Mesothelial cell of epicardium (in vitro differentiated cells): Measurements from ENCODE around the gene RCAN2. TPM values are rescaled to one million over a fixed set of nuclear protein-coding genes. Genes with fewer than 3 reads are reported as not detected.

Experiments
- DNase-seq, 2 experiments: peaks; one replicate each; pipeline ENCODE4 v3.0.0; 2021; ENCODE audit warnings: low spot score in 2 of 2; ENCODE audit not compliant: unreplicated experiment in 2 of 2
- H3K27ac Mint-ChIP-seq: 2 replicates; pipeline ENCODE4 v1.8.0; 2021; ENCODE audit warnings: mixed read lengths
- H3K27me3 Mint-ChIP-seq: 2 replicates; pipeline ENCODE4 v1.8.0; 2021; ENCODE audit warnings: low read depth, mixed read lengths
- H3K36me3 Mint-ChIP-seq: 2 replicates; pipeline ENCODE4 v1.8.0; 2021; ENCODE audit warnings: mixed read lengths
- H3K4me1 Mint-ChIP-seq: 2 replicates; pipeline ENCODE4 v1.8.0; 2021; ENCODE audit warnings: mixed read lengths
- H3K4me3 Mint-ChIP-seq: 2 replicates; pipeline ENCODE4 v1.8.0; 2021; ENCODE audit warnings: mild to moderate bottlenecking, moderate library complexity, mixed read lengths
- H3K9me3 Mint-ChIP-seq: 2 replicates; pipeline ENCODE4 v1.8.0; 2021; ENCODE audit warnings: mixed read lengths
- CTCF ChIP-seq: fragments of 200-600 bp; sonication (generic); IDR thresholded peaks from one replicate; pipeline ENCODE4 v1.5.0; 2021; ENCODE audit warnings: antibody characterized with exemption; ENCODE audit not compliant: unreplicated experiment
- total RNA-seq: library from RNA; stranded (reverse); gene quantifications from 3 replicates; pipeline ENCODE4 v1.2.1, GENCODE V29; 2021

Gene RCAN2
- total RNA-seq, 1 donor from 2014 or later, result 4.0 TPM

GRCh38 chr6:46290421-46291274 is 200.6 kb downstream of the RCAN2 start:
- Mint-ChIP-seq H3K36me3 (no peaks in the 10 kb centered on the region), H3K27ac (peak overlapping the region; percentile 89), H3K27me3 (no peaks in the 10 kb centered on the region), H3K4me1 (peaks cover 59% of the 10 kb centered on the region), H3K9me3 (peaks cover 4% of the 10 kb centered on the region), H3K4me3 (peak overlapping the region; percentile 6)
- no peak for TF ChIP-seq CTCF
- no peak for DNase-seq

DNA sequence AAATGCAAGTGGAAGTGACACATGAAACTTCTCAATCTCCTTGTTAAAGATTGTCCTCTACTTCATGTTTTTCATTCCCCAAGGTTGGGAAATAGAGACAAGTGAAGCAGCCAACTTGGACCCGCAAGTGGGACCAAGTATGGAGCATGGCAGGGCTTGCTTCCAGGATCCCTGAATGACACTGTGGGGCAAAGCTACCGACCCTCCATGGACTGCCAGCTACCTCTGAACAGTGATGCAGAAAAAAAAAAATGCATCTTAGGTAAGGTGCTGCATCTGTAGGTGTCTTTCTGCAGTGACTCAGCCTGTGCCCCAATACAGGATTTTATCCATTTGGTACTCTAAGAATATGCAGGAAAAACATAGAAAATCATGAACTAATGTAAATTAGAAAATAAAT is 201.4 kb downstream of the RCAN2 start:
- DNase-seq, result no peak
- Mint-ChIP-seq H3K27ac (peak overlapping the region; percentile 30), H3K4me1 (peaks cover 55% of the 10 kb centered on the region), H3K4me3 (no peak overlapping the region), H3K27me3 (no peaks in the 10 kb centered on the region), H3K36me3 (no peaks in the 10 kb centered on the region), H3K9me3 (peaks cover 4% of the 10 kb centered on the region)
- no peak for TF ChIP-seq CTCF

- H3K4me3 Mint-ChIP-seq, result no peak overlapping the region
- H3K4me1 Mint-ChIP-seq, result peaks cover 52% of the 10 kb centered on the region
- no peak for DNase-seq
- no peaks in the 10 kb centered on the region for H3K27me3 Mint-ChIP-seq
- peaks cover 4% of the 10 kb centered on the region for H3K9me3 Mint-ChIP-seq
- no peak for TF ChIP-seq CTCF
- H3K36me3 Mint-ChIP-seq, result no peaks in the 10 kb centered on the region
- H3K27ac Mint-ChIP-seq, result peak overlapping the region; percentile 40
Observed at GRCh38 chr6:46288835-46289234, 202.4 kb downstream of the RCAN2 start.

DNA sequence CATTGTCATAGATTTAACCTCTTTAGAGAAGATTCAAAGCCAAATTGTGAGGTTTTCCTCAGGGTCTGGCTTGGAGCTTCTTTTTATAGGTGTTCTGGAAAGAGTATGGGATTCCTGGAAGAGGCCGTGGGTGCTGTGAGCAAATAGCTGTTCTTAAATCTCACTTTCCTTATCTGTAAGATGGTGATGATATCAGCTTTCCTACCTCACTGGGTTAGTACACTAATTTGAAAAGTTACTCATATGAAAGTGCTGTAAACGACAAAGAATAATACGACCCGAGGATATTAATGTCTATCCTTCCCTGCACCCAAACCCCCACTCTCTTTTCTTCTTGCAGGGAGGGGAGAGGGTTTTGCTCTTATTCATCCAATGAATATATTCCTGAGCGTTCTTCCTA is 203.6 kb downstream of the RCAN2 start:
- Mint-ChIP-seq H3K4me3 (no peak overlapping the region), H3K27me3 (no peaks in the 10 kb centered on the region), H3K9me3 (peaks cover 4% of the 10 kb centered on the region), H3K27ac (no peak overlapping the region), H3K4me1 (peaks cover 48% of the 10 kb centered on the region), H3K36me3 (no peaks in the 10 kb centered on the region)
- DNase-seq, result no peak
- no peak for TF ChIP-seq CTCF

DNA sequence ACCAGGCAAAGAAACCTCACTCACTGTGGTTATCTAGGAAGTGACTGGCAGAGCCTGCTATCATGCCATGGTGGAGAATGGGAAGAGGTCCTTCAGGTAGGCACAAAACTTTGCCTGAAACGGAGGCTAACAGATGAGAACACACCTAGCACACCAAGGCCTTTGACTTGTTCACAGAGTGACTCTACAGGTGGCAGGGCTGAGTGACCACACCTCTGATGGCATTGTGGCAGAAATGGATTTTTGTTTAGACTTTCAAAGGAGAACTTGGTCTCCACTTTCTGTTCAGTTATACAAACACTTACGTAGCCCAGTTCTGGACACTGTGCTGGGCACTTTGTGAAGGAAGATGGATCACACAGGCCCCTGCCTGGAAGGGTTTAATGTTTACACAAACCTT is 204.2 kb downstream of the RCAN2 start:
- TF ChIP-seq CTCF, result no peak
- Mint-ChIP-seq H3K4me3 (no peak overlapping the region), H3K27me3 (no peaks in the 10 kb centered on the region), H3K36me3 (no peaks in the 10 kb centered on the region), H3K9me3 (peaks cover 4% of the 10 kb centered on the region), H3K4me1 (peaks cover 47% of the 10 kb centered on the region), H3K27ac (no peak overlapping the region)
- no peak for DNase-seq
